H7 (cell line): ENCODE results near the gene ALOX5. TPM values are rescaled to one million over a fixed set of nuclear protein-coding genes. Genes with fewer than 3 reads are reported as not detected.
"Not testable (repeated sequence)": the region's sequence is repeated elsewhere in the genome, so short reads cannot be mapped to it uniquely, and the experiment has no call there.

Source experiments
- DNase-seq: peaks from one replicate; pipeline ENCODE4 v3.0.0; 2012
- H3K27me3 ChIP-seq: 2 replicates; pipeline ENCODE4 v1.6.0; 2011; ENCODE audit warnings: mild to moderate bottlenecking, low read length; ENCODE audit not compliant: control insufficient read depth, insufficient read depth
- H3K36me3 ChIP-seq: replicated peaks from 2 replicates; pipeline ENCODE4 v1.5.1; 2011; ENCODE audit warnings: low read length; ENCODE audit not compliant: control insufficient read depth, insufficient read depth
- H3K4me3 ChIP-seq: 2 replicates; pipeline ENCODE4 v1.5.1; 2011; ENCODE audit warnings: low read depth, mild to moderate bottlenecking, control low read depth, low read length, moderate library complexity; ENCODE audit not compliant: insufficient read depth
- total RNA-seq: library from RNA; depleted of rRNA; stranded (reverse); fragments of >200 nt; shearing (Covaris generic); gene quantifications from 2 replicates; pipeline ENCODE4 v1.2.3, GENCODE V29; 2014

ALOX5 gene
- total RNA-seq, 1 experiment from 2014 or later = 0.10 TPM

- no peak for DNase-seq
- no peaks in the 10 kb centered on the region for H3K27me3 ChIP-seq
- H3K4me3 ChIP-seq = no peak overlapping the region
- no peaks in the 10 kb centered on the region for H3K36me3 ChIP-seq
Measured at GRCh38 chr10:45407542-45407941, 33.5 kb downstream of the ALOX5 start.

GRCh38 chr10:45408421-45409319, 34.7 kb downstream of the ALOX5 start:
- Histone ChIP-seq H3K4me3 (no peak overlapping the region), H3K36me3 (no peaks in the 10 kb centered on the region), H3K27me3 (no peaks in the 10 kb centered on the region)
- no peak for DNase-seq

- H3K36me3 ChIP-seq, DNase-seq, H3K27me3 ChIP-seq, H3K4me3 ChIP-seq: not testable (repeated sequence)
Measured at GRCh38 chr10:45409347-45409746, 35.3 kb downstream of the ALOX5 start.

GRCh38 chr10:45409782-45410181, 35.8 kb downstream of the ALOX5 start:
- H3K36me3 ChIP-seq = no peaks in the 10 kb centered on the region
- no peaks in the 10 kb centered on the region for H3K27me3 ChIP-seq
- no peak overlapping the region for H3K4me3 ChIP-seq
- DNase-seq = no peak

- Histone ChIP-seq H3K36me3 (no peaks in the 10 kb centered on the region), H3K27me3 (no peaks in the 10 kb centered on the region), H3K4me3 (no peak overlapping the region)
- no peak for DNase-seq
Measured at GRCh38 chr10:45410489-45410806, 36.4 kb downstream of the ALOX5 start.

- no peaks in the 10 kb centered on the region for H3K27me3 ChIP-seq
- H3K36me3 ChIP-seq = no peaks in the 10 kb centered on the region
- no peak overlapping the region for H3K4me3 ChIP-seq
- DNase-seq = no peak
Measured at GRCh38 chr10:45410807-45411606, 37.0 kb downstream of the ALOX5 start.

- no peak for DNase-seq
- Histone ChIP-seq H3K4me3 (no peak overlapping the region), H3K27me3 (no peaks in the 10 kb centered on the region), H3K36me3 (no peaks in the 10 kb centered on the region)
Measured at GRCh38 chr10:45411607-45411940, 37.6 kb downstream of the ALOX5 start.

GRCh38 chr10:45415062-45415461, 41.0 kb downstream of the ALOX5 start:
- not testable (repeated sequence) for DNase-seq, H3K36me3 ChIP-seq, H3K4me3 ChIP-seq
- H3K27me3 ChIP-seq = peaks cover 13% of the 10 kb centered on the region; the same call in 1 of the 2 replicates

- Histone ChIP-seq H3K36me3 (no peaks in the 10 kb centered on the region), H3K4me3 (no peak overlapping the region), H3K27me3 (peaks cover 13% of the 10 kb centered on the region; the same call in 1 of the 2 replicates)
- DNase-seq = no peak
Measured at GRCh38 chr10:45416603-45417002, 42.6 kb downstream of the ALOX5 start.

- DNase-seq = no peak
- Histone ChIP-seq H3K36me3 (no peaks in the 10 kb centered on the region), H3K27me3 (peaks cover 13% of the 10 kb centered on the region; the same call in 1 of the 2 replicates), H3K4me3 (no peak overlapping the region)
Measured at GRCh38 chr10:45417746-45418145, 43.7 kb downstream of the ALOX5 start.

GRCh38 chr10:45418417-45418848, 44.4 kb downstream of the ALOX5 start:
- peak; percentile 42 for DNase-seq
- Histone ChIP-seq H3K36me3 (no peaks in the 10 kb centered on the region), H3K27me3 (peaks cover 13% of the 10 kb centered on the region; the same call in 1 of the 2 replicates), H3K4me3 (peak overlapping the region; percentile 64; the same call in 1 of the 2 replicates)

- peak; percentile 95 for DNase-seq
- Histone ChIP-seq H3K27me3 (peaks cover 13% of the 10 kb centered on the region; the same call in 1 of the 2 replicates), H3K4me3 (peak overlapping the region; percentile 64), H3K36me3 (no peaks in the 10 kb centered on the region)
Measured at GRCh38 chr10:45418849-45419675, 45.0 kb downstream of the ALOX5 start.

- Histone ChIP-seq H3K4me3 (peak overlapping the region; percentile 64), H3K27me3 (peaks cover 13% of the 10 kb centered on the region; the same call in 1 of the 2 replicates), H3K36me3 (no peaks in the 10 kb centered on the region)
- peak; percentile 66 for DNase-seq
Measured at GRCh38 chr10:45419676-45420025, 45.6 kb downstream of the ALOX5 start.

GRCh38 chr10:45420453-45421192, 46.6 kb downstream of the ALOX5 start:
- no peak overlapping the region for H3K4me3 ChIP-seq
- peaks cover 13% of the 10 kb centered on the region; the same call in 1 of the 2 replicates for H3K27me3 ChIP-seq
- DNase-seq = peak; percentile 43
- no peaks in the 10 kb centered on the region for H3K36me3 ChIP-seq
